KOPT-K1 (cell line): Measurements from ENCODE around the gene IFITM5.
"Not testable (repeated sequence)": the region's sequence is repeated elsewhere in the genome, so short reads cannot be mapped to it uniquely, and the experiment has no call there.

Source experiments
- H3K27ac ChIP-seq: fragments of 200-600 bp; sonication (generic); 2 replicates; pipeline ENCODE4 v1.5.1; 2016; ENCODE audit warnings: antibody characterized with exemption, mild to moderate bottlenecking, low read depth, low read length; ENCODE audit not compliant: poor library complexity, severe bottlenecking
- H3K36me3 ChIP-seq: fragments of 200-600 bp; sonication (generic); 2 replicates; pipeline ENCODE4 v1.5.1; 2017; ENCODE audit warnings: antibody characterized with exemption, mild to moderate bottlenecking, low read length, moderate library complexity; ENCODE audit not compliant: insufficient read depth
- H3K9me3 ChIP-seq: fragments of 200-600 bp; sonication (generic); 2 replicates; pipeline ENCODE4 v1.5.1; 2017; ENCODE audit warnings: antibody characterized with exemption, low read length, mild to moderate bottlenecking; ENCODE audit not compliant: insufficient read depth, poor library complexity, severe bottlenecking

IFITM5 gene

GRCh38 chr11:319121-319887 lies 20.0 kb upstream of the IFITM5 start:
- not testable (repeated sequence) for H3K9me3 ChIP-seq
- Histone ChIP-seq H3K36me3 (peaks cover 16% of the 10 kb centered on the region), H3K27ac (peak overlapping the region; percentile 63)

DNA sequence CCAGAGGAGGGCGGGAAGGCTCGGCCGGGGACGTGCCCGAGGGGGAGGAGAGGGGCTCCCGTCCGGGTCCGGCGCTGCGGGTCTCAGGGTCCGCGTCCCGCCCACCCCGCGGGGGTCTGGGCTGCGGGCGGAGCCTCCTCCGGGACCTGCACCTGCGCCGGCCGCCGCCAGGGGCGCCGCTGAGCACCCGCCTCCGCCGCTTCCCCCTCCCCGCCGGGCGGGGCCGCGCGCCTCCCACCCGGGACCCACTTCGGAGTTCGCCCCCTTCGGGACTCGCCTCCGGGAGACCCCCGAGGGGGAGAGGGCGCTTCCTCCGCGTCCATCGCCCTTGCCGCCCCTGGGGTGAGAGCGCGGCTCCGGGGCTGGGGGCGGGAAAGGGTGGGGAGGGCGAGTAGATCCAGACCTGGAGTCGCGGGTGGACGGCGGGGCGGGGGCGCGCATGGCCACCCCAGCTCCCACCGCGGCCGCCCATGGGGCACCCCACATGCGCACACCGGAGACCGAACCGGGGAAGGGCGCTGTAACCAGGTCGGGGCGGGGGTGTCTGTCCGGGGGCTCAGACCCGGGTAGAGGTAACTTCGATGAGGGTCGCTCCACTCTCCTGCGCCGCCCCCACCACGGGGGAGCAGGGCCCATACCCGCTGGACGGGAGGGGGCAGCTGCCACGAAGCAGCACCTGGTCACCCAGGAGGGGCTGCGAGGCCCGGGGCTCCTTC lies 19.2 kb upstream of the IFITM5 start:
- peak overlapping the region; percentile 58 for H3K27ac ChIP-seq

DNA sequence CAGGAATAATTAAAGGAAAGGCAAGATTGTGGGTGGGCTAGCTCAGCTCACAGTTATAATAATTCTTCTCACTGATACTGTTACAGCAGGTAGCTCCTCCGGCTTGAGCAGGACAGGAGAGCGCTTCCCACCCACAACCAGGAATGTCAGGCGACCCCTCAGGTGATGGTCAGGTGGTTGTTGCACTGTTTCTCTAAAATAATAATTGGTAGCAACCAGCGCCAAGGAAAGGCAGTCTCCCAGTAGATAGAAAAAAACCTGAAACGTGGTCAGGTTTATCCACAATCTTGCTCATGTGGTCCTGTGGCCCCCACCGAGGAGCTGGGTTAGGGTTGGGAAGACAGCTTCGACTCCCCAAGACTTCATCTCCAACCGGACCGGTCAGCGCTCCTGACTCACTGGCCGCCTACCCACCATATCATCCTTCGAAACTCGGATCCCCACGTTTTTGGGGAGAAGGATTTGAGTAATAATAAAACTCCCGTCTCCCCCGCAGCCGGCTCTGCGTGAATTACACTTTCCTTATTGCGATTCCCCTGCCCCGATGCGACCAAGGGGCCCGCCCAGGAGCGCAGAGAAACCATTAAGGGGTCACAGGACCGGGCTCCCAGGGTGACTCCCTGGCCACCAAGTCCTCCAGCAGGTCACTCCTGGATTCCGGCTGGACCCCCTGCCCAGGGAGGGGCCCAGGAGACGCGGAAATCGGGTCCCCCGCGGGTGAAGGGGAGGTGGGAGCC lies 18.5 kb upstream of the IFITM5 start:
- H3K27ac ChIP-seq, result peak overlapping the region; percentile 99
- not testable (repeated sequence) for H3K9me3 ChIP-seq
- peaks cover 16% of the 10 kb centered on the region for H3K36me3 ChIP-seq

More for the DNA sequence above, 19.2 kb upstream of the IFITM5 start:
- peaks cover 16% of the 10 kb centered on the region for H3K36me3 ChIP-seq
- not testable (repeated sequence) for H3K9me3 ChIP-seq

GRCh38 chr11:316891-317301 lies 17.6 kb upstream of the IFITM5 start:
- Histone ChIP-seq H3K36me3 (peaks cover 16% of the 10 kb centered on the region), H3K27ac (peak overlapping the region; percentile 99), H3K9me3 (no peaks in the 10 kb centered on the region)

GRCh38 chr11:316031-316701 lies 16.8 kb upstream of the IFITM5 start:
- no peaks in the 10 kb centered on the region for H3K9me3 ChIP-seq
- H3K27ac ChIP-seq, result peak overlapping the region; percentile 99

DNA sequence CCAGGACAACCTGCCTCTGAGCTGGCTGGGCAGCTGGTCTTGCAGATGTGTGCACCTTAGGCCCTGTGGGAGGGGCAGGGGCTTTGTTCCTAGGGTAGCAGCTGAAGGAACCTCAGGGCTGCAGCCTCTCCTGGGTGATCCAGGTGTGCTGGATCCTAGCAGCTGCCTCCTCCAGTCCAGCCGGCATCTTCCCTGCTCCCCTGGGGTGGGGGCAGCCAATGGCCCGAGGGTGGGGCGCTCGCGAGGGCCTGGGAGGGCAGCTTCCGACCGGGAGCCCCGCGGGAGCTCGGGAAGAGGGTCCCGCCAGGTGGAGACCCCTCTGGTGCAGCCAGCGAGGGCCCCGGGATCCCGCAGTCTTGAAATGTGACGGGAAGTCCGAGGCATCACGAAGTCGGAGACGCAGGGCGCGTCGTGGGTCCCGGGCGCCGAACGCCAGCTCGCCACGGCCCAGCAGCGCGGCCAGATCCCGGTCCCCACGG lies 16.2 kb upstream of the IFITM5 start:
- Histone ChIP-seq H3K27ac (peak overlapping the region; percentile 99), H3K36me3 (peaks cover 16% of the 10 kb centered on the region), H3K9me3 (no peaks in the 10 kb centered on the region)

More at GRCh38 chr11:316031-316701, 16.8 kb upstream of the IFITM5 start:
- H3K36me3 ChIP-seq, result peaks cover 16% of the 10 kb centered on the region

GRCh38 chr11:315051-315481 lies 15.7 kb upstream of the IFITM5 start:
- H3K27ac ChIP-seq, result peak overlapping the region; percentile 99
- peaks cover 16% of the 10 kb centered on the region for H3K36me3 ChIP-seq
- H3K9me3 ChIP-seq, result no peaks in the 10 kb centered on the region

DNA sequence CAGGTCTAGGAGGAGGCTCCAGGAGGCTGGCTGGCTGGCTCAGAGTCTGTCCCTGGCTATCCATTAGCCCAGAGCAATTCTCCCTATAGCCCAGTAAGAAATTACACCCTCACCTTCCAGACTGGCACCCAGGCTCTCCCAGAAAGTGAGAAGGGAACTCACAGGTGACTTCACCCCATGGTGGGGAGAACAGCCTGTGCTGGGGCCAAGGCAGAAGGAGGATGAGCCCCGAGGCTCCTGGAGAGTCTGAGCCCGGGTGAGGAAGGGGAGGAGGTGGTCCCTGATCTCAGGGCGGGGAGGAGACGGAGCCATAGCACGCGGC lies 15.2 kb upstream of the IFITM5 start:
- H3K9me3 ChIP-seq, result not testable (repeated sequence)
- H3K27ac ChIP-seq, result peak overlapping the region; percentile 99

GRCh38 chr11:313787-314553 lies 14.6 kb upstream of the IFITM5 start, which contains the start of gene IFITM1:
IFITM1 (plus strand) TSS chr11:314040; CDS start chr11:314171, 131 bp downstream.
- no peaks in the 10 kb centered on the region for H3K9me3 ChIP-seq
- H3K27ac ChIP-seq, result peak within 1 kb of the TSS; percentile 99
- peaks cover 16% of the 10 kb centered on the region for H3K36me3 ChIP-seq

More for the DNA sequence above, 15.2 kb upstream of the IFITM5 start:
- peaks cover 16% of the 10 kb centered on the region for H3K36me3 ChIP-seq

DNA sequence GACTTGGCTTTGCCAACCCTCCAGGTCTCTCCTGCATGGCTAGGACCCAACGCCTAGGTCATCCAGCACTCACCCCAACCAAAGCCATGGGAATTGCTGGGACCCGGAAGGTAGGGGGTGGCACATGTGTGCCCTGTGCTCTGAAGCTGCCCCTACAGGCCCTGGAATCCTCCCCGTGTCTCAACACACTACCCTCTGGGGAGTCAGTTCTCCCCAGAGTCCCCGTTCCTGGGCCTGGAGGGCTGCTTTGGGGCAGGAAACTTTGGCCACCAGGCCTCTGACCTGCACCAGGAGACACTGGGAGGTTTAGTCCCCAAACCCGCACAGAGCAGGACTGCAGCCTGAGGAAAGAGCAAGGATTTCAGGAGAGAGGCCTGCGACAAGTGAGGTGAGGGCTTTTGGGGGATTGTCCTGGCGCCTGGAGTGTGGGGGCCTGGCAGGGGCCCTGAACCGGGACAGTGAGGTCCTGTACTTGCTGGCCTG lies 14.0 kb upstream of the IFITM5 start:
- no peaks in the 10 kb centered on the region for H3K9me3 ChIP-seq
- peaks cover 16% of the 10 kb centered on the region for H3K36me3 ChIP-seq
- peak overlapping the region; percentile 99 for H3K27ac ChIP-seq

- Histone ChIP-seq H3K27ac (peak overlapping the region; percentile 99), H3K9me3 (no peaks in the 10 kb centered on the region), H3K36me3 (peaks cover 16% of the 10 kb centered on the region)
Measured at GRCh38 chr11:312092-312816, 12.9 kb upstream of the IFITM5 start.

DNA sequence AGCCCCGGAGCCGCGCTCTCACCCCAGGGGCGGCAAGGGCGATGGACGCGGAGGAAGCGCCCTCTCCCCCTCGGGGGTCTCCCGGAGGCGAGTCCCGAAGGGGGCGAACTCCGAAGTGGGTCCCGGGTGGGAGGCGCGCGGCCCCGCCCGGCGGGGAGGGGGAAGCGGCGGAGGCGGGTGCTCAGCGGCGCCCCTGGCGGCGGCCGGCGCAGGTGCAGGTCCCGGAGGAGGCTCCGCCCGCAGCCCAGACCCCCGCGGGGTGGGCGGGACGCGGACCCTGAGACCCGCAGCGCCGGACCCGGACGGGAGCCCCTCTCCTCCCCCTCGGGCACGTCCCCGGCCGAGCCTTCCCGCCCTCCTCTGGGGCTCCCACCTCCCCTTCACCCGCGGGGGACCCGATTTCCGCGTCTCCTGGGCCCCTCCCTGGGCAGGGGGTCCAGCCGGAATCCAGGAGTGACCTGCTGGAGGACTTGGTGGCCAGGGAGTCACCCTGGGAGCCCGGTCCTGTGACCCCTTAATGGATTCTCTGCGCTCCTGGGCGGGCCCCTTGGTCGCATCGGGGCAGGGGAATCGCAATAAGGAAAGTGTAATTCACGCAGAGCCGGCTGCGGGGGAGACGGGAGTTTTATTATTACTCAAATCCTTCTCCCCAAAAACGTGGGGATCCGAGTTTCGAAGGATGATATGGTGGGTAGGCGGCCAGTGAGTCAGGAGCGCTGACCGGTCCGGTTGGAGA lies 11.9 kb upstream of the IFITM5 start:
- H3K9me3 ChIP-seq, result not testable (repeated sequence)
- H3K36me3 ChIP-seq, result peaks cover 11% of the 10 kb centered on the region; the same call in 1 of the 2 replicates
- peak overlapping the region; percentile 99 for H3K27ac ChIP-seq
